ENCODE measurements around the gene LRP3.

DNA sequence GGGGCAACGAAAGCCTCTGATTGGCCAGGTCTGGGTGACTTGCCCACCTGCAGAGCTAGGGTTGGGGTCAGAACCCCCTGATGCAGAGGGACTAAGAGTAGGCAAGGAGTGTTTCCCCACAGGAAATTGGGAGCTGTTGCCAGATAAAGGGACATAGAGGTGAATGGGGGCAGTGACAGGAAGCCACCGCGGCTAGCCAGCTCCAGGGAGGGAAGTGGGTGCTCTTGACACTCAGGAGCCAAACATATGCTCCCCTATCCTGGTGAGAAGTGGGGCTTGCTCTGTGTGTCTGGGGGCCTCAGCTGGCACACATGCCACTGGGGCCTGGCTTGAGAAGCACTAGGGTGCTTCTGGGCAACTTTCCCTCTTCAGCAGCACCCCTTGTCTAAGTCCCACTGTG lies 36.2 kb upstream of the LRP3 start:
- TF ChIP-seq POLR2A (IDR thresholded peaks at IDR 0.05): no peak
- TF ChIP-seq, protein P1, sequence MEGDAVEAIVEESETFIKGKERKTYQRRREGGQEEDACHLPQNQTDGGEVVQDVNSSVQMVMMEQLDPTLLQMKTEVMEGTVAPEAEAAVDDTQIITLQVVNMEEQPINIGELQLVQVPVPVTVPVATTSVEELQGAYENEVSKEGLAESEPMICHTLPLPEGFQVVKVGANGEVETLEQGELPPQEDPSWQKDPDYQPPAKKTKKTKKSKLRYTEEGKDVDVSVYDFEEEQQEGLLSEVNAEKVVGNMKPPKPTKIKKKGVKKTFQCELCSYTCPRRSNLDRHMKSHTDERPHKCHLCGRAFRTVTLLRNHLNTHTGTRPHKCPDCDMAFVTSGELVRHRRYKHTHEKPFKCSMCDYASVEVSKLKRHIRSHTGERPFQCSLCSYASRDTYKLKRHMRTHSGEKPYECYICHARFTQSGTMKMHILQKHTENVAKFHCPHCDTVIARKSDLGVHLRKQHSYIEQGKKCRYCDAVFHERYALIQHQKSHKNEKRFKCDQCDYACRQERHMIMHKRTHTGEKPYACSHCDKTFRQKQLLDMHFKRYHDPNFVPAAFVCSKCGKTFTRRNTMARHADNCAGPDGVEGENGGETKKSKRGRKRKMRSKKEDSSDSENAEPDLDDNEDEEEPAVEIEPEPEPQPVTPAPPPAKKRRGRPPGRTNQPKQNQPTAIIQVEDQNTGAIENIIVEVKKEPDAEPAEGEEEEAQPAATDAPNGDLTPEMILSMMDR (IDR thresholded peaks at IDR 0.05): no peak

Measured in adrenal gland (tissue), 5 donors.